Mucosa of stomach (tissue), 1 donor: ENCODE data around the gene GNAI2.
A peak's percentile ranks its signal among the peaks of the same experiment; 100 is the strongest.
"Not testable (repeated sequence)": the region's sequence is repeated elsewhere in the genome, so short reads cannot be mapped to it uniquely, and the experiment has no call there.

ENCODE experiments used
- H3K27me3 ChIP-seq: one replicate; pipeline ENCODE4 v1.7.0; 2013; ENCODE audit warnings: mild to moderate bottlenecking, low read length; ENCODE audit not compliant: control insufficient read depth, insufficient read depth
- H3K36me3 ChIP-seq: one replicate; pipeline ENCODE4 v1.7.0; 2013; ENCODE audit warnings: low read length; ENCODE audit not compliant: control insufficient read depth, insufficient read depth
- H3K4me1 ChIP-seq: one replicate; pipeline ENCODE4 v1.7.0; 2013; ENCODE audit warnings: mild to moderate bottlenecking, low read length; ENCODE audit not compliant: control insufficient read depth, insufficient read depth
- H3K4me3 ChIP-seq: one replicate; pipeline ENCODE4 v1.7.0; 2013; ENCODE audit warnings: low read length
- H3K9ac ChIP-seq: one replicate; pipeline ENCODE4 v1.7.0; 2013; ENCODE audit warnings: mild to moderate bottlenecking, low read length, moderate library complexity
- H3K9me3 ChIP-seq: one replicate; pipeline ENCODE4 v1.7.0; 2013; ENCODE audit warnings: mild to moderate bottlenecking, low read length, moderate library complexity; ENCODE audit not compliant: control insufficient read depth
- donor health status: Pancreatic carcinoma.

Gene GNAI2

DNA sequence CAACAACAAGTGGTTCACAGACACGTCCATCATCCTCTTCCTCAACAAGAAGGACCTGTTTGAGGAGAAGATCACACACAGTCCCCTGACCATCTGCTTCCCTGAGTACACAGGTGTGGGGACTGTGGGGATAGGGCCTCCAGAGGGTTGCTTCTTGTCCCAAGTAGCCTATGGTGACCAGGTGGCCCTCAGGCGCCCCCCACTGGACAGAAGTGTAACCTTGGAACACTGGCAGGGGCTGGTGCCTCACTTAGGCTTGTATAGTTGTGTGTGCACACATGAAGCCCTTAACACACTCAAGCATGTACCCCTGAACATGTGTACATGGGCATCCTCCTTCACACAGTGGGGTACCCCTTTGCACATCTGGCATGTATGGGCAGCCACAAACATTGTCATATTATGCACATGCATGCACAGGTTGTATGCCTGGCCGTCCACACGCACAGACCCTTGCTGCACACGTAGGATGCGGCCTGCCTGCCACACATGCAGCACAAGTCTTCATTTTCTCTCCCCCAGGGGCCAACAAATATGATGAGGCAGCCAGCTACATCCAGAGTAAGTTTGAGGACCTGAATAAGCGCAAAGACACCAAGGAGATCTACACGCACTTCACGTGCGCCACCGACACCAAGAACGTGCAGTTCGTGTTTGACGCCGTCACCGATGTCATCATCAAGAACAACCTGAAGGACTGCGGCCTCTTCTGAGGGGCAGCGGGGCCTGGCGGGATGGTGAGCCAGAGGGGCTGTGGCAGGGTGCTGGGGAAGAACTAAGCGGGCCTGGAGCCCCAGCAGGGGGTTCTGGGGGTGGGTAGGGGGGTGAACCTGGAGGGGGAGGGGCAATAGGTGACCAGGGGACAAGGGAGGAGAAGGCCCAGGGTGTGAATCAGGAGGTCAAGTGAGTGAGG is 21.2 kb downstream of the GNAI2 start:
- Histone ChIP-seq H3K27me3 (no peaks in the 10 kb centered on the region), H3K9me3 (no peaks in the 10 kb centered on the region), H3K4me3 (no peak overlapping the region), H3K4me1 (peaks cover 27% of the 10 kb centered on the region), H3K9ac (no peak overlapping the region), H3K36me3 (peaks cover 8% of the 10 kb centered on the region)

DNA sequence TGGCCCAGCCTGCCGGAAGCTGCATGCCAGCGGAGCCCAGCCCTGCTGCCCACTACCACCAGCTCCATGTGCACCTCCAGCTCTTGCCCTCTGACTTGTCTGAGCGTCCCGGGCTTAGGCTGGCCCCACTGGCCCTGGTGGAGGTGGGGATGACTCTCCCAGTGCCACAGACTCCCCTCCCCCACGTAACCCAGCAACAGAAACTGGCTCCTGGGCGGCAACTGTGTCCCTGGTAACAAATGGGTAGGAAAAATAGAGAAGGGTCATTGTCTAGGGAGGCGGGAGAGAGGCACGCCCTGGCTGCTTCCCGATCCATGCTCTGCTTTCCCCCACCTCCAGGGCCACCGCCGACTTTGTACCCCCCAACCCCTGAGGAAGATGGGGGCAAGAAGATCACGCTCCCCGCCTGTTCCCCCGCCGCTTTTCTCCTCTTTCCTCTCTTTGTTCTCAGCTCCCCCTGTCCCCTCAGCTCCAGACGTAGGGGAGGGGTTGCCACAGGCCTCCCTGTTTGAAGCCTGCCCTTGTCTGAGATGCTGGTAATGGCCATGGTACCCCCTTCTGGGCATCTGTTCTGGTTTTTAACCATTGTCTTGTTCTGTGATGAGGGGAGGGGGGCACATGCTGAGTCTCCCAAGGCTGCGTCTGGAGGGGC is 22.2 kb downstream of the GNAI2 start:
- peaks cover 26% of the 10 kb centered on the region for H3K4me1 ChIP-seq
- H3K9ac ChIP-seq: no peak overlapping the region
- peaks cover 8% of the 10 kb centered on the region for H3K36me3 ChIP-seq
- no peak overlapping the region for H3K4me3 ChIP-seq
- H3K27me3 ChIP-seq: no peaks in the 10 kb centered on the region
- H3K9me3 ChIP-seq: no peaks in the 10 kb centered on the region

DNA sequence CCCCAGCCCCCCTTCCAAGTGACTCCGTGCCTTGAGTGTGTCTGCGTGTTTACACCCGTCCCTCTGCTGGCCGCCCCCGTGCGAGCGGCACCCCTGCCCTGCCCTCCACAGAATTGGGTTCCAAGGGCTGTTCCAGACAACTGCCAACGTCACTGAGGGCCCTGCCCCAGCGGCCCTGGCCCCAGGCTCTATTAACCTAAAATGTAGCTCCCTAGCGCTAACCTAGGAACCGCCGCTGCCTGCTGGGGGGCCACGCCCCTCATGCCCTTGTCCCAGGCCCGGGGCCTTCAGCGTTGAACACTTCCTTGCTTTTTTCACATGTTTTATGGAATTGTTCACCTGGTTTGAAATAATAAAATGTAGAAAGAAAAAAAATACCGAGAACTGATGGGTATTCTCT is 23.0 kb downstream of the GNAI2 start:
- H3K4me1 ChIP-seq: peaks cover 30% of the 10 kb centered on the region

DNA sequence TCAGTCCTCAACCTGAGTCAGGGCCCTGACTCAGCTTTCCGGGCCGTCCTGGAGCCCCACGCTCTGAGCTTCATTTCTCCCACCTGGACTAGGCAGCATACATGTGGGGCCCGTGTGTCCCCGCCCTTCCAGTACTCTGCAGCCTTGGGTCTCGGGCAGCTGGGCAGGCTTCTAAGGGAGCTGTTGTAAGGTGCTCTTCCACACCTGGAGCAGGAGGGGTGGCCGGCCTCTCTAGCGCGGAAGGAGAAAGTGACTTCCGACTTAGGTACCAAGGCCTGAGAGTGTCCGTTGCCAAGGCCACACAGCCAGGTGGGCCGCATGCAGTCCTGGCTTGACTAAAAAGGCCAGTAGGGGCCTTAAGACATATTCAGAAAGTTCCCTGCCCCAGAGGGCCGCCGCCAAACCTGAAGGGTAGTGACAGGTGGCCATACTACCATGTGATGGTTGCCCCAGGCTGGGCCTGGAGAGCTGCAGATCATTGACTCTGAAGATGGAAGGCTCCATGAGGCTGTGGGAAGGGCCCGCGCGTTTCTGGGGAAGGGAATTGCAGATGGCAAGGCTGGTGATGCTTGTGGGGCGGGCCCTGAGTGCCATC is 23.5 kb downstream of the GNAI2 start:
- Histone ChIP-seq H3K9ac (peak overlapping the region; percentile 88), H3K4me1 (peaks cover 35% of the 10 kb centered on the region)

More for the DNA sequence above, 23.0 kb downstream of the GNAI2 start:
- Histone ChIP-seq H3K27me3 (no peaks in the 10 kb centered on the region), H3K9ac (no peak overlapping the region), H3K9me3 (no peaks in the 10 kb centered on the region), H3K36me3 (peaks cover 8% of the 10 kb centered on the region), H3K4me3 (no peak overlapping the region)

DNA sequence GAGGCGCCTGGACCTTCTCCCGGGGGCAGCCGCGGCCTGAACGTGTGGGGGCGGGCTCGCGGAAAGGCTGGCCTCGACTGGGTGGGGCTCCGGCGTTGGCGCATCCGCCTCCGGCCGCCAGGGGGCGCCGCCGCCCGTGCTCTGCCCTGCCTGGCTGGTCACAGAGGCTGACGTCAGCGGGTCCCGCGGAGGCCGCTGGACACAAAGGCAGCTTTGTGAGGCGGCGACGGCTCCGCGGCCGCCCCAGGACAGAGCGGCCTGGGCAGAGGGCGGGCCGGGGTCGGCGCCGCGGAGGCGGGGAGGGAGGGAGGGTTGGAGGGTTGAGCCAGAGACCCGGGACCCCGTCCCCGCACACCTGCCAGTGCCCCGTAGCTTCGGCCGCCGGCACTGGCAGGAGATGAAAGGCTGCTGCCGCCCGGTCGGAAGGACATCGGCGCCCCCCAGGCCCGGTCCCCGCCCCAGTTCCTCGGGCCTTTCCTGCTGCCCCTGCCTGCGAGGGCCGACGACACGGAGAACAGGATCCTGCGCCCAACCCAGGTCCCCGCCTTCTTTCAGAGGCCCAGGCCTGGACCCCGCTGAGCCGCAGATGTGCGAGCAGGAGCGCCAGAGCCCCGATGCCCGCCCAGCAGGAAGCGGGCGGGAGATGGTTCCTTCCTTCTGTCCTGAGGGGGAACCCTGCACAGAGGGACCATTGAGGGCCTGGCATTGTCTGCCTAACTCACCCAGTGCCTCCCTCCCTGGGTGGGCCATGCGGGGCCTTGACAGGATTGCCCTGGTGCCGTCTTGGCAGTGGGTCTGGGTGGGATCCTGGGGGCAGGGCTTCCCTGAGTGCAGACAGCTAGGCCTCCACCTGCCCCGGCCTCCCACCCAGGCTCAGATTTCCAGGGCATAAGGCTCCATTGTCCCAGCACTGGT is 24.3 kb downstream of the GNAI2 start:
- Histone ChIP-seq H3K4me1 (peaks cover 40% of the 10 kb centered on the region), H3K36me3 (peaks cover 8% of the 10 kb centered on the region)

More for the DNA sequence above, 23.5 kb downstream of the GNAI2 start:
- Histone ChIP-seq H3K9me3 (no peaks in the 10 kb centered on the region), H3K4me3 (no peak overlapping the region), H3K27me3 (no peaks in the 10 kb centered on the region), H3K36me3 (peaks cover 8% of the 10 kb centered on the region)

DNA sequence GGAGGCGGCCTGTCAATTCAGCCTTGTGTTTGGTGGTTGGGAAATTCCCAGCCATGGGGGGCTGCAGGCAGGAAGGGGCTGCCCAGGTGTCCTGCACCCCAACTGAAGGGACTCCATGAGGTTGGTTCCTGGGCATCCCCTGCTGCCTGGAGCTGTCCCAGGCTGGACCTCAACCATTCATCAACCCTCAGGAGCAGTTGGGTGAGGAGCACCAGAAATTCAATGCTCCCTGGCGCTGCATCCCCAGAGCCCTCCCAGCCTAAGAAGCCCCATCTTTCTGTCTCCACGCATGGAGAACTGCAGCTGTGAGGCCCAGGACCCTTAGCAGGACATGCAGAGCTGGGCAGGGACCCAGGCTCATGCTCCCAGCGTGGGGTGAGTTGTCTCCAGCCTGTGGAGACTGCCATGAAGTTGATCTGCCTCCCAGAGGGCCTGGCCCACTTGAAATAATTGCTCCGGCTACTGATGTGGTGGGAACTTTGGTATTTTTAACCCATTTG is 25.0 kb downstream of the GNAI2 start:
- H3K9me3 ChIP-seq: no peaks in the 10 kb centered on the region
- H3K27me3 ChIP-seq: no peaks in the 10 kb centered on the region
- peak overlapping the region; percentile 88 for H3K9ac ChIP-seq
- peaks cover 8% of the 10 kb centered on the region for H3K36me3 ChIP-seq
- peaks cover 47% of the 10 kb centered on the region for H3K4me1 ChIP-seq
- H3K4me3 ChIP-seq: no peak overlapping the region

More for the DNA sequence above, 24.3 kb downstream of the GNAI2 start:
- Histone ChIP-seq H3K9ac (peak overlapping the region; percentile 88), H3K9me3 (no peaks in the 10 kb centered on the region), H3K4me3 (no peak overlapping the region), H3K27me3 (no peaks in the 10 kb centered on the region)

DNA sequence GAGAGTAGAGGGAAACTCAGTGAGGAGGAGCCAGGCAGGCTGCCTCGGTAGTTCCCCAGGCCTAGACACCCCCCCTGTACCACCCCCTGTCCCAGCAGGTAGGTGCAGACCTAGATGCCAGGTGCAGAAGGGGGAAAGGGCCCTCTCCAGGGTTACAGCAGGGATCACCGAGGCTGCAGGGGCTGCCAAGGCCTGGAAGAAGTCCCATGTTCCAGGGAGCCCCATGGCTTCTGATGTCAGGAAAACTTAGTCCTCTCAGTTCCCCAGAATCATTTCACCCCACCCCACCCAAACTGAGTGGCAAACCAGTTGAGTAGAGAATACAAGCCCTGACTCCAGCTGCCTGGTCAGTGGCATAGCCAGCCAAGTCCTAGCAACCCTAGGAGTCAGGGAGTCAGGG is 25.5 kb downstream of the GNAI2 start:
- Histone ChIP-seq H3K27me3 (no peaks in the 10 kb centered on the region), H3K9ac (no peak overlapping the region), H3K9me3 (no peaks in the 10 kb centered on the region), H3K4me1 (peaks cover 52% of the 10 kb centered on the region), H3K36me3 (peaks cover 4% of the 10 kb centered on the region), H3K4me3 (no peak overlapping the region)

DNA sequence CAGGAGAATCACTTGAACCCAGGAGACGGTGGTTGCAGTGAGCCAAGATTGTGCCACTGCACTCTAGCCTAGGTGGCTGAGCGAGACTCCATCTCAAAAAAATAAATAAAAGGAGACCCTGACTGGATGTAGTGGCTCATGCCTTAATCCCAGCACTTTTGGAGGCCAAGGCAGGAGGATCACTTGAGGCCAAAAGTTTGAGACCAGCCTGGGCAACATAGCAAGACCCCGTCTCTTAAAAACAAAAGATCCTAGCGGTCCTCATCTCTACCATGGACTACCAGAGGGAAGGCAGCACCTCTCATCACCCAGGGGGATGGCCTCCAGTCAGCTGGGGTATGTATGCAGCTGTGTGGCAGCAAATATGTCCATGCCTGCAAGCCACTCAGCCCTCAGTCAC is 26.2 kb downstream of the GNAI2 start:
- peaks cover 59% of the 10 kb centered on the region for H3K4me1 ChIP-seq
- not testable (repeated sequence) for H3K27me3 ChIP-seq, H3K9ac ChIP-seq, H3K36me3 ChIP-seq, H3K9me3 ChIP-seq, H3K4me3 ChIP-seq

DNA sequence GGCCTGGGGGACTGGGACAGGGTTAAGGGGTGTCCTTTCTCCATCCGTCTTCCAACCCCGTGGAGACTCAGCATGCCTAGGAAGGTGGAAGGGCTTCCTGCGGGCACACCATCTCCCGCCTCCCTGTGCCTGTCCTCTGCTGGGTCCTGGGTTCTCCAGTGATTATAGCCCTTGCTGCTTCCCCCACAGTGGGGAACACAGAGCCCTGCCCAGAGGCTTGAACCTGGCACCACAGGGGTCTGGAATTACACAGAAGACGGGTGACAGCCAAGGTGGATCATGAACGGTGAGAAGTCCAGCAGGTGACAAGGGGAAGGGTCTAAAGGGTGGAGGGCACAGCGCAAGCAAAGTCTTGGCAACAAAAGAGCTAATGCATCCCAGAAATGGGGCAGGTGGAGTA is 26.8 kb downstream of the GNAI2 start:
- H3K27me3 ChIP-seq: no peaks in the 10 kb centered on the region
- H3K4me1 ChIP-seq: peaks cover 64% of the 10 kb centered on the region
- H3K9me3 ChIP-seq: no peaks in the 10 kb centered on the region
- no peaks in the 10 kb centered on the region for H3K36me3 ChIP-seq
- no peak overlapping the region for H3K4me3 ChIP-seq
- H3K9ac ChIP-seq: no peak overlapping the region

DNA sequence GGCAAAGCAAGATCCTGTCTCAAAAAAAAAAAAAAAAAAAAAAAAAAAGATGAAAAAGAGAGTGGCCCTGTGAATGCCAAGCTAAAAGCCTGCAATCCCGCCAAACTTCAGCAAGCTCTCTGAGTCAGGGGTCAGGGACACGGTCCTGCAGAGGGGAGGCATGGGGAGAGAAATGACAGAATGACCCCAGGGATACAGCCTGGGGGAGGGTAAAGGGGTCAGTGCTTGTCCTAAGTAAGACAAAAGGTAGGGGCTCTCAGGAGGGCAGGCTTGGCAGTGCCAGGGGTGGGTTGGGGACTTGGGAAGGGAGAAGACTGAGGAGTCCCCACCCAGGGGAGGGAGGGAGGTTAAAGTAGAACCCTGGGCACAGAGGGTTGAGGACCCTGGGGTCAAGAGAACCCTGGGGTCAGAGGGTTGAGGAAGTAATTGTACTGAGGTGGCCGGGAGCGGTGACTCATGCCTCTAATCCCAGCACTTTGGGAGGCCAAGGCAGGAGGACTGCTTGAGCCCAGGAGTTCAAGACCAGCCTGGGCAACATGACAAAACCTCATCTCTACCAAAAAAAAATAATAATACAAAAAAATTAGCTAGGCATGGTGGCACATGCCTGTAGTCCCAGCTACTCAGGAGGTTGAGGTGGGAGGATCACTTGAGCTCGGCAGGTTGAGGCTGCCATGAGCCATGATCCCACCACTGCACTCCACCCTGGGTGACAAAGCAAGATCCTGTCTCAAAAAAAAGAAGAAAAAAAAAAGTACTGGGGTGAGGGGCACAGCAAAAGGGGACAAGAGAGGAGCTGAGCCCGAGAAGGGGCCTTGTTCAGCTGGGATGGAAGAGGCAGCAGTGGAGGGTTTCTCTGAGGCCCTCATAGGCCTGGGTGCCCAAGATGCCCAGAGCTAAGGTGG is 27.7 kb downstream of the GNAI2 start:
- Histone ChIP-seq H3K36me3 (no peaks in the 10 kb centered on the region), H3K27me3 (no peaks in the 10 kb centered on the region), H3K9me3 (no peaks in the 10 kb centered on the region), H3K4me3 (no peak overlapping the region), H3K4me1 (peaks cover 73% of the 10 kb centered on the region), H3K9ac (peak overlapping the region; percentile 9)
